Sigmoid colon (tissue), 7 donors: ENCODE results near the gene TOM1L2. TPM values are rescaled to one million over a fixed set of nuclear protein-coding genes. Genes with fewer than 3 reads are reported as not detected.

Experiments
- DNase-seq: peaks from one replicate; pipeline ENCODE4 v3.0.0-alpha.2; 2019
- H3K27ac ChIP-seq, 4 donors: fragments of 200-600 bp; sonication (generic); one replicate each; pipeline ENCODE4 v1.5.1; 2016 to 2019; ENCODE audit warnings: mild to moderate bottlenecking in 1 of 4
- H3K27me3 ChIP-seq, 3 donors: fragments of 200-600 bp; sonication (generic); one replicate each; pipeline ENCODE4 v1.5.1; 2019; ENCODE audit warnings: mild to moderate bottlenecking in 1 of 3
- H3K36me3 ChIP-seq, 4 donors: fragments of 200-600 bp; sonication (generic); one replicate each; pipeline ENCODE4 v1.5.1; 2016 to 2019
- H3K4me1 ChIP-seq, 4 donors: fragments of 200-600 bp; sonication (generic); one replicate each; pipeline ENCODE4 v1.5.1; 2017 to 2019
- H3K4me3 ChIP-seq, 4 donors: fragments of 200-600 bp; sonication (generic); one replicate each; pipeline ENCODE4 v1.5.1; 2017 to 2019; ENCODE audit warnings: mild to moderate bottlenecking in 2 of 4, moderate library complexity in 1 of 4
- H3K9me3 ChIP-seq, 4 donors: fragments of 200-600 bp in 3 of 4; sonication (generic) in 3 of 4; one replicate each; pipeline versions ENCODE4 v1.5.1 to v1.6.1; 2013 to 2019
- EP300 ChIP-seq, 4 donors: sonication (generic); formaldehyde crosslinking; IDR thresholded peaks; one replicate each; pipeline ENCODE4 v1.6.1; 2017; ENCODE audit warnings: antibody characterized with exemption in 4 of 4
- POLR2A ChIP-seq, 2 donors: fragments of 450-650 bp; IDR thresholded peaks; one replicate each; pipeline ENCODE4 v1.6.1; 2016; ENCODE audit warnings: antibody characterized with exemption in 2 of 2, mild to moderate bottlenecking in 2 of 2, moderate library complexity in 2 of 2
- POLR2AphosphoS5 ChIP-seq, 4 donors: sonication (generic); formaldehyde crosslinking; IDR thresholded peaks; one replicate each; pipeline ENCODE4 v1.6.1; 2017; ENCODE audit warnings: antibody characterized with exemption in 4 of 4
- WGBS, 2 donors: extraction: QIAGEN DNeasy Blood & Tissue Kit; methylation state at CpG; one replicate each; pipeline ENCODE4 v1.1.7; 2013; 5-methylcytosine and 5-hydroxymethylcytosine counted together
- intact Hi-C: fragments of 100-400 bp; cut with DNase I; formaldehyde crosslinking; loops from one replicate; pipeline ENCODE4 v1.15.1; 2023
- polyA plus RNA-seq, 3 donors: library from polyadenylated mRNA; stranded (reverse); fragments of 200-250 nt; gene quantifications; one replicate each; pipeline ENCODE4 v1.2.3, GENCODE V29; 2013
- total RNA-seq, 4 donors: library from RNA; depleted of rRNA; stranded (reverse); fragments of >200 nt; gene quantifications; one replicate each; pipeline ENCODE4 v1.1.0, GENCODE V29; 2016
- TF ChIP-seq, protein P1 (sequence below), 4 experiments: fragments of 450-650 bp in 3 of 4; fragments of 200-600 bp in 1 of 4; IDR thresholded peaks; one replicate each; pipeline ENCODE4 v1.5.1; 2016 to 2019; ENCODE audit warnings: antibody characterized with exemption in 4 of 4, mild to moderate bottlenecking in 3 of 4, moderate library complexity in 2 of 4
- donor health status: healthy with polysubstance abuse.
- donor health status: Bipolar disorder and iron deficiency.
- donor health status: healthy.

The TOM1L2 gene
- total RNA-seq (100 to 1,000 TPM in 1 of 4 donors, 10 to 100 TPM in 3; 38.2 to 215 (median 66.2) TPM), polyA plus RNA-seq (10 to 100 TPM; 13.8 to 43.3 (median 29.6) TPM)

DNA sequence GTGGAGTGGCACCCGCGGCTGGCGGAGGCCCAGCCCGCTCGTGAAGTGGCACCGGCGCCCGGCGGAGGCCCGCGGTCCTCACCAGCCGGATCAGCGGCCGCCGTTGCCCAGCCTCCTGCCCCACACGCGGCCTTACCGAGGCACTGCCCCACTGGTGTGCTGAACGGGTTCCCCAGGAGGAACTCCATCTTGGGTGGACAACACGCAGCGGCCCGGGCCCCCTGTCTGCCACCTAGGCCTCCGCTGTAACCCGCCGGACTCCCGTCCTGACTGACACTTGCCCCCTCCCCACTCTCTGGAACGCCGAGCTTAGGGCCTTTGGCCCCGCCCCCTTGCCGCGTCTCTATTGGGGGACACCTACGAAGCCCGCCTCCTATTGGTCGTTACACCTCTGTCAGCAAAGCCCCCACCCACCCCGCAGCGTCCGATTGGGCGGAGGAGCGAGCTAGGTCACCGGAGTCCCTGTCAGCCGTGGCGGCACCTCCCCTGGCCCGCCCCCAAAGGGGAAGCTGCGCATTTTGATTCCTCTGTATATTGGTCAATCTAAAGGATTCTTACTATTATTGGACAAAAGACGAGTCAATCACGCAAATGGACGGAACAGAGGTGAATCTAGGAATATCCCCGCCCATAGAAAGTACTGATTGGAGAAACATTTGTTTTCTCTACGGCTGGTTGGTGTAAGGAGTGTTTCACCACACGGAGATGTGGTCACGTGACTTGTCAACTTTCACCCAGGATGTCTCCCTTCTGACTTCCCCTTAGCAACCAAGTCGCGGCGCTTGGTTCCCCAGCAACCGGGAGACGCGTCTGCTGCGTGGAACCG is at the start of gene TOM1L2, which contains the start of gene DRC3:
Gene TOM1L2, minus strand, starts transcription at position 275 of the 826 bp plus-strand sequence. Its CDS starts 87 bp downstream, at position 188.
Gene DRC3, plus strand, starts transcription at position 737 of the 826 bp plus-strand sequence. CDS start 4,737 bp downstream, outside the sequence.
- Histone ChIP-seq H3K27ac (peak within 1 kb of the TSS; percentile 89 to 95 (median 94)), H3K36me3 (no peaks in the 10 kb centered on the region), H3K27me3 (no peaks in the 10 kb centered on the region), H3K4me1 (peaks cover 0 to 38% (median 27%) of the 10 kb centered on the region in 4 donors), H3K4me3 (peak within 1 kb of the TSS; percentile 75 to 98 (median 84)), H3K9me3 (no peaks in the 10 kb centered on the region)
- intact Hi-C loops, result loop anchor here (5.0 kb wide), 4 partner anchors 65 to 290 kb away; partner anchors contain the start of genes ATPAF2, GID4 and RAI1
- peak; percentile 100 for DNase-seq
- WGBS, 2 donors, result 0% methylated on average over 59 of the region's 59 CpGs
- TF ChIP-seq EP300 (IDR thresholded peaks at IDR 0.05) (no peak), POLR2AphosphoS5 (IDR thresholded peaks at IDR 0.05) (peak; percentile 89 to 97 (median 95)), POLR2A (IDR thresholded peaks at IDR 0.05) (peak; percentile 85 to 90)
- TF ChIP-seq, protein P1, sequence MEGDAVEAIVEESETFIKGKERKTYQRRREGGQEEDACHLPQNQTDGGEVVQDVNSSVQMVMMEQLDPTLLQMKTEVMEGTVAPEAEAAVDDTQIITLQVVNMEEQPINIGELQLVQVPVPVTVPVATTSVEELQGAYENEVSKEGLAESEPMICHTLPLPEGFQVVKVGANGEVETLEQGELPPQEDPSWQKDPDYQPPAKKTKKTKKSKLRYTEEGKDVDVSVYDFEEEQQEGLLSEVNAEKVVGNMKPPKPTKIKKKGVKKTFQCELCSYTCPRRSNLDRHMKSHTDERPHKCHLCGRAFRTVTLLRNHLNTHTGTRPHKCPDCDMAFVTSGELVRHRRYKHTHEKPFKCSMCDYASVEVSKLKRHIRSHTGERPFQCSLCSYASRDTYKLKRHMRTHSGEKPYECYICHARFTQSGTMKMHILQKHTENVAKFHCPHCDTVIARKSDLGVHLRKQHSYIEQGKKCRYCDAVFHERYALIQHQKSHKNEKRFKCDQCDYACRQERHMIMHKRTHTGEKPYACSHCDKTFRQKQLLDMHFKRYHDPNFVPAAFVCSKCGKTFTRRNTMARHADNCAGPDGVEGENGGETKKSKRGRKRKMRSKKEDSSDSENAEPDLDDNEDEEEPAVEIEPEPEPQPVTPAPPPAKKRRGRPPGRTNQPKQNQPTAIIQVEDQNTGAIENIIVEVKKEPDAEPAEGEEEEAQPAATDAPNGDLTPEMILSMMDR (IDR thresholded peaks at IDR 0.05), result peak in 1 of 4 experiments; percentile 9

DNA sequence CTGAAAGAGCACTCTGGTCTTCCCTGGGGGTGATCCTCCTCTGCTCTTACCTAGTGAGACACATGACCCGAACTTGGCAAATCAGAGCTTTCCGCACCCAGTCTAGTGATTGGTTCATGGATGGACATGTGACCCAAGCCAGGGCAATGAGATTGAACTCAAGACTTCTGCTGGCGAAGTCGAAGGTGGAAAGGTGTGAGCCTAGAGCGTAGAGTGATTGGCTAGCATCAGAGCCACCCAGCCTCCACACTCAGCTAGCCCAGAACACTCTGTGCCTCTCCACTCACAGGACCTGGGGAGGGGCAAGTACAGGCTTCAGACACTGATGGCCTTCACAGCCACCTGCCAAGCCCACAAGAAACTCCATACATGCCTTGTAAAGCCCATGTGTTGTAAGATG is 49.2 kb upstream of the TOM1L2 start:
- 94 to 98% methylated on average over 5 of the region's 5 CpGs for WGBS, 2 donors
- no peak overlapping the region for H3K27ac ChIP-seq
- no peak overlapping the region for H3K4me3 ChIP-seq
- no peaks in the 10 kb centered on the region for H3K9me3 ChIP-seq
- DNase-seq, result peak; percentile 48
- intact Hi-C loops, result no loop called here
- TF ChIP-seq POLR2A (IDR thresholded peaks at IDR 0.05) (no peak), POLR2AphosphoS5 (IDR thresholded peaks at IDR 0.05) (no peak), EP300 (IDR thresholded peaks at IDR 0.05) (no peak)
- TF ChIP-seq, protein P1 (IDR thresholded peaks at IDR 0.05), result no peak
- H3K27me3 ChIP-seq, result no peaks in the 10 kb centered on the region
- H3K4me1 ChIP-seq, result peaks cover 0 to 9% (median 0%) of the 10 kb centered on the region in 4 donors
- peaks cover 0 to 25% (median 2%) of the 10 kb centered on the region in 4 donors for H3K36me3 ChIP-seq

GRCh38 chr17:18020971-18021370 is 48.8 kb upstream of the TOM1L2 start:
- no peak for DNase-seq
- no peak for TF ChIP-seq POLR2AphosphoS5 (IDR thresholded peaks at IDR 0.05)
- TF ChIP-seq, protein P1 (IDR thresholded peaks at IDR 0.05), result no peak
- 97 to 98% methylated on average over 6 of the region's 6 CpGs for WGBS, 2 donors
- H3K9me3 ChIP-seq, result no peaks in the 10 kb centered on the region
- intact Hi-C loops, result no loop called here
- no peak overlapping the region for H3K4me3 ChIP-seq
- H3K27ac ChIP-seq, result no peak overlapping the region
- H3K27me3 ChIP-seq, result no peaks in the 10 kb centered on the region
- H3K4me1 ChIP-seq, result peaks cover 0 to 9% (median 0%) of the 10 kb centered on the region in 4 donors
- H3K36me3 ChIP-seq, result peaks cover 0 to 22% (median 2%) of the 10 kb centered on the region in 4 donors

DNA sequence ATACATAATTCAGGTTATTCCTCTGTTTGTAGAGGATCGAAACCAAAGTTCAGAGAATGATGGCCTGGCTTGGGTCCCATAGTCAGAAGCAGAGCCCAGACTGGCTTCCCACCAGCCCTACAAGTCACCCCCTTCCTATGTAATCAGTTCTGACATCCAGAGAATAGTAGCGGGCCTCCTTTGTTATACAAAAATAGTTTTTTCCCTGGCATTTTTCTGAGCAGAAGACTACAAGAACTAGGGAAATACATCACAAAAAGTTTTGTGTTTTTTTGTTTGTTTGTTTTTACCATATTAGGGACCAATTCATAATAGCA is 47.6 kb upstream of the TOM1L2 start:
- Histone ChIP-seq H3K9me3 (no peaks in the 10 kb centered on the region), H3K4me1 (peaks cover 0 to 9% (median 0%) of the 10 kb centered on the region in 4 donors), H3K27ac (no peak overlapping the region), H3K27me3 (no peaks in the 10 kb centered on the region), H3K36me3 (peaks cover 0 to 24% (median 2%) of the 10 kb centered on the region in 4 donors), H3K4me3 (no peak overlapping the region)
- DNase-seq, result no peak
- WGBS, 2 donors, result 88% methylated on average over 2 of the region's 2 CpGs
- TF ChIP-seq POLR2AphosphoS5 (IDR thresholded peaks at IDR 0.05), result no peak
- TF ChIP-seq, protein P1 (IDR thresholded peaks at IDR 0.05), result no peak
- no peak for TF ChIP-seq EP300 (IDR thresholded peaks at IDR 0.05)
- TF ChIP-seq POLR2A (IDR thresholded peaks at IDR 0.05), result no peak
- intact Hi-C loops, result no loop called here
